ENCODE results near the gene NIN. TPM values are rescaled to one million over a fixed set of nuclear protein-coding genes. Genes with fewer than 3 reads are reported as not detected.

NIN gene
- total and polyA plus RNA-seq, 4 donors, result 1.7 to 11.1 (median 4.0) TPM

DNA sequence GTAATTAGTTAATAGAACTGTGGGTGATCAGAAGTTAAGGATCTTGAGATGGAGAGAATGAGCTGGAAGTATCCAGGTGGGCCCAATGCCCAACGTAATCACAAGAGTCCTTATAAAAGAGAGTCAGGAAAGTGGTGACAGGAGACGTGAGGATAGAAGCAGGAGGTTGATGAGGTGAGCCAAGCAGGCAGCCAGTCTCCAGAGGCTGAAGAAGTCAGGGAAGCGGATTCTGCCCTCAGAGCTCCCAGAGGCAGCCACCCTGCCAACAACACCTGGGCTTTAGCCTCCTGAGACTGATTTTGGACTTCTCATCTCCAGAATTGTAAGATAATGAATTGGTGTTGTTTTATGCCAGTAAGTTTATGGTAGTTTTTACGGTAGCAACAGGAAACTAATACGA lies 152.8 kb downstream of the NIN start:
- Histone ChIP-seq H3K9me3 (ENCODE audit: control insufficient read depth in 4 of 4, low read length in 3 of 4) (no peaks in the 10 kb centered on the region), H3K27ac (ENCODE audit: low read depth in 1 of 2, low read length in 2 of 2) (peak overlapping the region in 1 of 2 donors; percentile 25), H3K9ac (ENCODE audit: low read depth in 1 of 2, low read length in 2 of 2) (no peak overlapping the region), H3K36me3 (ENCODE audit: control insufficient read depth in 4 of 4, insufficient read depth in 3 of 4, low read depth in 1 of 4, low read length in 3 of 4) (no peaks in the 10 kb centered on the region), H3K4me1 (ENCODE audit: control insufficient read depth in 4 of 4, insufficient read depth in 4 of 4, low read length in 3 of 4) (no peaks in the 10 kb centered on the region), H3K4me3 (ENCODE audit: low read depth in 1 of 3, low read length in 3 of 3) (no peak overlapping the region), H3K27me3 (ENCODE audit: control insufficient read depth in 4 of 4, insufficient read depth in 4 of 4, low read length in 3 of 4) (no peaks in the 10 kb centered on the region)
- no peak for TF ChIP-seq JUND (IDR thresholded peaks at IDR 0.05)
- TF ChIP-seq, protein P1, sequence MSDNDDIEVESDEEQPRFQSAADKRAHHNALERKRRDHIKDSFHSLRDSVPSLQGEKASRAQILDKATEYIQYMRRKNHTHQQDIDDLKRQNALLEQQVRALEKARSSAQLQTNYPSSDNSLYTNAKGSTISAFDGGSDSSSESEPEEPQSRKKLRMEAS (IDR thresholded peaks at IDR 0.05), result no peak
- no peak for TF ChIP-seq ATF3 (IDR thresholded peaks at IDR 0.05)
- TF ChIP-seq, protein P2, sequence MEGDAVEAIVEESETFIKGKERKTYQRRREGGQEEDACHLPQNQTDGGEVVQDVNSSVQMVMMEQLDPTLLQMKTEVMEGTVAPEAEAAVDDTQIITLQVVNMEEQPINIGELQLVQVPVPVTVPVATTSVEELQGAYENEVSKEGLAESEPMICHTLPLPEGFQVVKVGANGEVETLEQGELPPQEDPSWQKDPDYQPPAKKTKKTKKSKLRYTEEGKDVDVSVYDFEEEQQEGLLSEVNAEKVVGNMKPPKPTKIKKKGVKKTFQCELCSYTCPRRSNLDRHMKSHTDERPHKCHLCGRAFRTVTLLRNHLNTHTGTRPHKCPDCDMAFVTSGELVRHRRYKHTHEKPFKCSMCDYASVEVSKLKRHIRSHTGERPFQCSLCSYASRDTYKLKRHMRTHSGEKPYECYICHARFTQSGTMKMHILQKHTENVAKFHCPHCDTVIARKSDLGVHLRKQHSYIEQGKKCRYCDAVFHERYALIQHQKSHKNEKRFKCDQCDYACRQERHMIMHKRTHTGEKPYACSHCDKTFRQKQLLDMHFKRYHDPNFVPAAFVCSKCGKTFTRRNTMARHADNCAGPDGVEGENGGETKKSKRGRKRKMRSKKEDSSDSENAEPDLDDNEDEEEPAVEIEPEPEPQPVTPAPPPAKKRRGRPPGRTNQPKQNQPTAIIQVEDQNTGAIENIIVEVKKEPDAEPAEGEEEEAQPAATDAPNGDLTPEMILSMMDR (IDR thresholded peaks at IDR 0.05; ENCODE audit: low read depth, low read length, missing input control), result no peak
- TF ChIP-seq RXRA (IDR thresholded peaks at IDR 0.05), result no peak
- no peak for TF ChIP-seq EGR1 (IDR thresholded peaks at IDR 0.05; ENCODE audit: low read depth in 2 of 2)
- 87% methylated on average over 5 of the region's 5 CpGs for WGBS
- no peak for DNase-seq (ENCODE audit: low spot score)

DNA sequence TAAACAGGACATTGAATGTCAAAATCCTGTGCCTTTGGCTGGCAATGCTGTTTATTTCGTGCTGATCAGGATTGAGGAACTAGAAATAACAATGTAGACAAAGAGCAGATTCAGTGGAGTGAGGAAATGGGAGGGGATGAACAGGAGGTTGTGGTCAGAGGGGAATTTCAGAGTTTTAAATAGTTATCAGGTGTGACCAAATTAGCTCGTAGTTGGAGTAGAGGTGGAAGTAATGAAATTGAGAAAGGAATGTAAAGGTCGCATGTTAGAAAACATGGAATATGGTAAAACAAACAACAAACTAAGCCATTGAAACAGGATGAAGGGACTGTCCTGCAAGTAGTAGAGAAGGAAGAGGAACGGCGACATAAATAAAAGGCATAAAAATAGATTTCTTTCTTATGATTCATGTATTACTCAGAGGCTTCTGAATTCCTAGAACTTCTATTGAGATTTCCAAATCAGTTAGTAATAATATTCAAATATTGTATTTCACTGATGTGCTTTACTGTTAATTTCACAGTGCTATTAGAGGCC lies 153.4 kb downstream of the NIN start:
- Histone ChIP-seq H3K9me3 (ENCODE audit: control insufficient read depth in 4 of 4, low read length in 3 of 4) (no peaks in the 10 kb centered on the region), H3K4me3 (ENCODE audit: low read depth in 1 of 3, low read length in 3 of 3) (no peak overlapping the region), H3K27ac (ENCODE audit: low read depth in 1 of 2, low read length in 2 of 2) (no peak overlapping the region), H3K4me1 (ENCODE audit: control insufficient read depth in 4 of 4, insufficient read depth in 4 of 4, low read length in 3 of 4) (no peaks in the 10 kb centered on the region), H3K36me3 (ENCODE audit: control insufficient read depth in 4 of 4, insufficient read depth in 3 of 4, low read depth in 1 of 4, low read length in 3 of 4) (no peaks in the 10 kb centered on the region), H3K9ac (ENCODE audit: low read depth in 1 of 2, low read length in 2 of 2) (no peak overlapping the region), H3K27me3 (ENCODE audit: control insufficient read depth in 4 of 4, insufficient read depth in 4 of 4, low read length in 3 of 4) (no peaks in the 10 kb centered on the region)
- WGBS, result 53% methylated on average over 5 of the region's 5 CpGs
- no peak for TF ChIP-seq HNF4G (IDR thresholded peaks at IDR 0.05)
- TF ChIP-seq, protein P3, sequence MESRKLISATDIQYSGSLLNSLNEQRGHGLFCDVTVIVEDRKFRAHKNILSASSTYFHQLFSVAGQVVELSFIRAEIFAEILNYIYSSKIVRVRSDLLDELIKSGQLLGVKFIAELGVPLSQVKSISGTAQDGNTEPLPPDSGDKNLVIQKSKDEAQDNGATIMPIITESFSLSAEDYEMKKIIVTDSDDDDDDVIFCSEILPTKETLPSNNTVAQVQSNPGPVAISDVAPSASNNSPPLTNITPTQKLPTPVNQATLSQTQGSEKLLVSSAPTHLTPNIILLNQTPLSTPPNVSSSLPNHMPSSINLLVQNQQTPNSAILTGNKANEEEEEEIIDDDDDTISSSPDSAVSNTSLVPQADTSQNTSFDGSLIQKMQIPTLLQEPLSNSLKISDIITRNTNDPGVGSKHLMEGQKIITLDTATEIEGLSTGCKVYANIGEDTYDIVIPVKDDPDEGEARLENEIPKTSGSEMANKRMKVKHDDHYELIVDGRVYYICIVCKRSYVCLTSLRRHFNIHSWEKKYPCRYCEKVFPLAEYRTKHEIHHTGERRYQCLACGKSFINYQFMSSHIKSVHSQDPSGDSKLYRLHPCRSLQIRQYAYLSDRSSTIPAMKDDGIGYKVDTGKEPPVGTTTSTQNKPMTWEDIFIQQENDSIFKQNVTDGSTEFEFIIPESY (IDR thresholded peaks at IDR 0.05), result no peak
- no peak for TF ChIP-seq JUND (IDR thresholded peaks at IDR 0.05)
- no peak for TF ChIP-seq FOXA2 (IDR thresholded peaks at IDR 0.05)
- DNase-seq (ENCODE audit: low spot score), result no peak

DNA sequence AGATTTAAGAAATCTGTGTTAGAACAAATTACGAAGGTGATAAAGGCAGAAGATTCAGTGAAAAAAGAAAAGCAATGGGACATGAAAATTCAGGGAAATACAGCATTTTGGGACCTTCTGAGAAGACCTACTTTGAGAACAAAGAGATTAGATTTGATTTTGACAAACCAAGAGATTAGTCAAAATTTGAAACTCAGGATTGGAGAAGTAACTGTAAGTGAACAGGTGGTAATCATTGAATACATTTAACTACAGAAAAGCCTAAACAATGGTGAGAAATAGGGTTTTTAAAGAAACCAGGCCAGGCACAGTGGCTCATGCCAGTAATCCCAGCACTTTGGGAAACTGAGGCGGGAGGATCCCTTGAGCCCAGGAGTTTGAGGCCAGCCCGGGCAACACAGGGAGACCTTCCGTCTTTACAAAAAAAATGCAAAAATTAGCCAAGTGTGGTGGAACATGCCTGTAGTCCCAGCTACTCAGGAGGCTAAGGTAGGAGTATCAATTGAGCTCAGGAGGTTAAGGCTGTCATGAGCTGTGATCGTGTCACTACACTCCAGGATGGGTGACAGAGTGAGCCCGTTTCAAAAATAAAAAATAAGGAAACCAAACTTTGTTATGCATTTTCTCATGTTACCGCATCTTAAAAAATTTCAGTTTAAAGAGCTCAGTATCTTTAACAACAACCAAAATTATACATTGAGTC lies 154.0 kb downstream of the NIN start:
- no peak overlapping the region for H3K9ac ChIP-seq (ENCODE audit: low read depth in 1 of 2, low read length in 2 of 2)
- H3K4me3 ChIP-seq (ENCODE audit: low read depth in 1 of 3, low read length in 3 of 3), result no peak overlapping the region
- H3K36me3 ChIP-seq (ENCODE audit: control insufficient read depth in 4 of 4, insufficient read depth in 3 of 4, low read depth in 1 of 4, low read length in 3 of 4), result no peaks in the 10 kb centered on the region
- no peaks in the 10 kb centered on the region for H3K9me3 ChIP-seq (ENCODE audit: control insufficient read depth in 4 of 4, low read length in 3 of 4)
- DNase-seq (ENCODE audit: low spot score), result no peak
- no peaks in the 10 kb centered on the region for H3K4me1 ChIP-seq (ENCODE audit: control insufficient read depth in 4 of 4, insufficient read depth in 4 of 4, low read length in 3 of 4)
- no peaks in the 10 kb centered on the region for H3K27me3 ChIP-seq (ENCODE audit: control insufficient read depth in 4 of 4, insufficient read depth in 4 of 4, low read length in 3 of 4)
- 86% methylated on average over 7 of the region's 7 CpGs for WGBS
- no peak overlapping the region for H3K27ac ChIP-seq (ENCODE audit: low read depth in 1 of 2, low read length in 2 of 2)
- TF ChIP-seq ATF3 (IDR thresholded peaks at IDR 0.05) (no peak), YY1 (IDR thresholded peaks at IDR 0.05) (no peak), RAD21 (IDR thresholded peaks at IDR 0.05) (no peak), FOXA2 (IDR thresholded peaks at IDR 0.05) (no peak), REST (IDR thresholded peaks at IDR 0.05) (no peak)
- TF ChIP-seq, protein P3 (IDR thresholded peaks at IDR 0.05), result no peak
- TF ChIP-seq, protein P2 (IDR thresholded peaks at IDR 0.05; ENCODE audit: low read depth, low read length, missing input control), result no peak

Data from liver (tissue), 9 donors.